ENCODE measurements around the gene ASPN.
"Not testable (repeated sequence)": the region's sequence is repeated elsewhere in the genome, so short reads cannot be mapped to it uniquely, and the experiment has no call there.

Gene ASPN

GRCh38 chr9:92467041-92467440 is 15.3 kb downstream of the ASPN start:
- no peak for DNase-seq

DNA sequence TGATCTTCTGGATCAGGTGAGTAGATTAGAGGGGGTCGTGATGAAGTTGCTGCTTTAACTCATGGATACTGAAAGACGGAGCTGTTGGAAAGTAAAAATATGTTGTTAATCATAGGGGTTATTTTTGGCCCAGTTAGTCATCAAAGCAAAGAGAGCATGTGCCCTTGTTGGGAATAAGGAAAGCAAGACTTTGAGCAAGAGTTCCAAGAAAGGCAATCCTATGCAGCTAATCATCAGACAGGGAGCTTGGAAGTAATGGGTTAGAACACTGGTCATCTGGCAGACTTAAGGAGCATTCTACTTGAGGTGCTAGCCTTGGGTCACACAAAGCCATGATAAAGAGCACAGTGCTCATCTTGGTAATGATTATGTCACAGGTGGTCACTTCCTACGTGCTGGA is 18.3 kb downstream of the ASPN start:
- DNase-seq: no peak

DNA sequence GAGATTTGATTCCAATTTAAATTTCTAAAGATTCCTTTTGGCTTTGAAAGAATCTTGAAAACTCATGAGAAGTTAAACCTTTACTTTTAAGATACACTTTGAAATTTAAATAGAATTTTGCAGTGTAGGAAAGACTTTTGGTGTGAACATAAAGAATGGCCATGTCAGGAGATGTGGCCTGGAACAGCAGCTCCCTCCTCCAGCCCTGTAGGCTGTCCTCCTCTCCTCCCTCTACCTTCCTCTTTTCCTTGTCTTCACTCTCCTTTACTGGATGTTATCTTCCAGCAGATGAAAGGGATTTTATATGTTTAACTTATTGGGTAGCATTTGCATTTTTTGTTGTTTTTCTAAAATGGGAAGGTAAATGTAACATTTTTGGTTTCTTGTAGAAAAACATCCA is 18.9 kb downstream of the ASPN start:
- no peak for DNase-seq

DNA sequence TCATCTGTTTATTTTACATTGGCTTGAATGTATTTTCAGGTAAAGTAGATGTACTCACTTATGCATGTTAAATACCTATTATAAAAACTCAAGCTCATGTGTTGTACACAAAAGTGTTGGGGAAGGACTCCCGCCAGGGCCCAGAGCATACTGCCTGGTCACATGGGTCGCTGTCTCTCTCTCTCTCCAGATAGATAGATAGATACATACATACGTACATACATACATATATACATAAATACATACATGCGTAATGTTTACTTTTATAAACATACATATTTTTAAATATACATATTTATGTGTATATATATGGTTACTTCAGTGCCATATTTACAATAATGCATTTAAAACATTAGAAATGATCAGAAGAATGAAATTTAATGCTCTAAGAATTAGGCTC is 24.7 kb downstream of the ASPN start:
- DNase-seq: no peak

GRCh38 chr9:92455217-92455616 is 27.1 kb downstream of the ASPN start:
- no peak for DNase-seq

- no peak for DNase-seq
Observed at GRCh38 chr9:92446536-92446935, 35.8 kb downstream of the ASPN start.

GRCh38 chr9:92444841-92445240 is 37.5 kb downstream of the ASPN start:
- DNase-seq: no peak

DNA sequence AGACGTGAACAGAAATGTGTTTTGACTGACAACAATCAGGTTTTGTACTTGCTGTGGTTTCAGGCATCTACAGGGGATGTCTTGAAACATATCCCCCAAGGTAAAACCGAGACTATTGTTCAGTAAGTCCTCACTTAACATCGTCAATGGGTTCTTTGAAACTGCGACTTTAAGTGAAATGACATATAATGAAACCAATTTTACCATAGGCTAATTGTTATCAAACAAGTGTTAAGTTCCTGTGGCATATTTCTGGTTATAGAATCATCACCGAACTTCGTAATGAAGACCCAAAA is 41.6 kb downstream of the ASPN start:
- no peak for DNase-seq

GRCh38 chr9:92439921-92440750 is 42.2 kb downstream of the ASPN start:
- DNase-seq: no peak

- DNase-seq: no peak
Observed at GRCh38 chr9:92438900-92439526, 43.3 kb downstream of the ASPN start.

GRCh38 chr9:92435263-92435662 is 47.0 kb downstream of the ASPN start:
- no peak for DNase-seq

DNA sequence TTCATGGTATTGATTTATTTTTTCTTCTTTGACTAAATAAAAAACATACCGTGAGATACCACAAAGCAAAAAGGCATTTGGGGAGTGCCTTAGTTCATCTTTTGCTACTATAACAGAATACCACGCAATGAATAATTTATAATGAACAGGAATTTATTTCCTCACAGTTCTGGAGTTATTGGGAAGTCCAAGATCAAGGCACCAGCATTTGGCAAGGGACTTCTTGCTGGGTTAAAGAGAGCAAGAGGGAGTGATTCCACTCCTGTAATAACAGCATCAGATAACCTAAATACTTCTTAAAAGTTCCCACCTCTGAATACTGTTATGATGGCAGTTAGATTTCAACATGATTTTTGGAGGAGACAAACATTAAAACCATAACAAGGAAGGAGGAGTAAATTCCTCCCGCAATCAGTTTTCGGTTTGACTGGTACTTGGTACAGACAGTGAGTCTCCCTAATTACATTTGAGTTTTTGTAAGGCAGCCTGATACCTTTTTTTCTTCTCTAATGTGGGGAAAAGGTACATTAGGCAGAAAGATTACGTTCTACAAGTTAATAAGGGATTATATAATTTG is 49.2 kb downstream of the ASPN start:
- no peak for DNase-seq

DNA sequence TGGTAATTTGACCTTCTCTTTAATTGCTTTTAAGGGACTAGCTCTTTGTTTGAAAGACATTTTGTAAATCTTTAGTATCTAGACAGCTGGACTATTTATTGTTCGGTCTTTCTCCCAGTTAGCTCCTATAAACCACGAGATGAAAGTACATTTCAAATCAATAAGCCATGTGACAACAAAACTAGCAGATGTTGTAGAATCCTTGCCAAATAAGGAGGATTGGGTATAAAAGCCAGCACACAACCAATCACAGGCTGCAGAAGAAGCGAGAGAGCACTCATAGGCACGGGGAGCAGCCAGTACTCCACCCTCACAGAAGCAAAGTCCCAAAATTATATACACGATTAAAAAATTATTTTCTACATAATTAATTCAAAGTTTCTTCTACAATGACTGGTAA is 50.0 kb downstream of the ASPN start:
- DNase-seq: no peak

GRCh38 chr9:92429836-92430235 is 52.5 kb downstream of the ASPN start:
- no peak for DNase-seq

GRCh38 chr9:92426501-92427145 is 55.7 kb downstream of the ASPN start:
- peak; percentile 54 for DNase-seq

GRCh38 chr9:92425474-92425873 is 56.8 kb downstream of the ASPN start:
- no peak for DNase-seq

DNA sequence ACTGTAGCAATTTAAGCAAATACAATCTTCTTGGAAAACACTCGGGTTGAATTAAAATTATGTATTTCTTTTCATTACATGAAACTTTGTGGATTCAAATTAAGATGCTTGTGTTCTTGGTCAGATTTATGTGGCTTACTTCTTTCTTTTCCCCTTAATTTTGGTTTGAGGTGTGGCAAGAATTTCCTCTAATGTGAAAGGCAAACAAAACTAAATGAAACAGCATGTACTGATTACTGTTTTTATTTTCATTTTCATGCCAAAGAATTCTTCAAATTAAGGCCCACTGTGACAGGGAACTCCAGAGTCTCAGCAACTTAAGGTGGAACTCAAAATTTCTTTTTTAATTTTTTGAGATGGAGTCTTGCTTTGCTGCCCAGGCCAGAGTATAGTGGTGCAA is 58.0 kb downstream of the ASPN start, which contains the start of gene OMD:
OMD (minus strand) TSS at position 132 of the 400 bp plus-strand sequence. CDS start 6,913 bp downstream, outside the sequence.
- no peak for DNase-seq

DNA sequence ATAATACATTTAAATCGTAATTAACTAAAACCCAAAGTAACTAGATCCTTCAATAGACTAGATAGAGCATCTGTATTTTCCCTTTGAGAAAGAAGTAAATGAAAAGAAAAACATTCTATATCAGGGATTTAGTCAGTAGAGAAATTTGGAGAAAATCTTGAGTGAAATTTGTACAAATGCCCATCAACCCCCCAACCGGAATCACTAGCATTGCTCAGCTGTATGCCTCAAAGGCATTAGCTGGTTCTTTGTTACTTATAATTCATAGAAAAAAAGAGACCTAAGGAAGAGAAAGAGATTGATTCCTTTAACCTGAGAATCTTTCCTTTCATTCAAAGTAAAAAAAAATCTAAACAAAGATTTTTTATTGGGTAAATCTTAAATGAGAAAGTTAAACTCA is 58.7 kb downstream of the ASPN start:
- DNase-seq: no peak

DNA sequence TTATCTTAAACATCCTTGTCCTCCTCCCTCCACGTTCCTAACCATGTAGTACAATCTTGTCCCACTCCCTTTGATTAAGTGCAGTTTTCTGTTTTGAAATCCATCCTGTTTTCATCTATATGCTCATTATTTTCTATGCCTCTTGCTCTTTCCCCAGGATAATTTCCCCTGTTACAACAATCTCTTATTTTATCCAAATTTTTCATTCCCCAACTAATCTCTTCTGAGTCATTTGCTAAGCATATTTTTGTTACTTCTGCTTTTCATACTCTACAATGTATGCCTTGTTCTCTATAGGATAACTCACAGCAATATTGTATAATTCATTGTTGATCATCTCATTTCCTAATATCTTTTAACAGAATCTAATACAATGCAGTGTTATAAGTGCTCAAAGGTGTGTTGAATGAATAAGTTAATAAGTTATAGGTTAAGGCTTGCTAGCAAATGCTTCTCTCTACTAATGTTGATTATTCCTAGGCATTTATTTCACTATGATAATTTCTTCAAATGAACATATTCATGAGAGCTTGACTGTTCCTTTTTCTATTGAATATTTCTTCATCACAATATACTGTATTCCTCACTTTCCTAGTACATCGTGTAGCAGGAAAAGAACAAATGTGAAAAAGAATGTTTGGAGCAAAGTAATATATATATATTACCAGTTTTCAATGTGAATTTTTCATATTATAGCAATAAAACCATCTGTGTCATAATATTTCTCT is 59.5 kb downstream of the ASPN start:
- DNase-seq: no peak

- DNase-seq: no peak
Observed at GRCh38 chr9:92414566-92414965, 67.7 kb downstream of the ASPN start.

DNA sequence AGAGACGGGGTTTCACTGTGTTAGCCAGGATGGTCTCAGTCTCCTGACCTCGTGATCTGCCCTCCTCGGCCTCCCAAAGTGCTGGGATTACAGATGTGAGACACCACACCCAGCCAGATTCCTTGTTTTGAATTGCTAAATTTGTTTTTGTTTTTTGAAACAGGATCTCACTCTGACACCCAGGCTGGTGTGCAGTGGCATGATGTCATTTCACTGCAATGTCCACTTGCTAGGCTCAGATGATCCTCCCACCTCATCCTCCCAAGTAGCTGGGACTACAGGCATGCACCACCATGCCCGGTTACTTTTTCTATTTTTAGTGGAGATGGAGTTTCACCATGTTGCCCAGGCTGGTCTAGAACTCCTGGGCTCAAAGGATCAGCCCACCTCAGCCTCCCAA is 71.1 kb downstream of the ASPN start:
- not testable (repeated sequence) for DNase-seq

- no peak for DNase-seq
Observed at GRCh38 chr9:92408747-92409478, 73.4 kb downstream of the ASPN start.
